HEK293T (cell line): ENCODE data around the gene DQX1.

ENCODE experiments used
- ARNT ChIP-seq: fragments of 450-650 bp; IDR thresholded peaks from 2 replicates; pipeline ENCODE4 v1.6.1; 2017; ENCODE audit warnings: mild to moderate bottlenecking
- BHLHE40 ChIP-seq: fragments of 450-650 bp; IDR thresholded peaks from 2 replicates; pipeline ENCODE4 v1.6.1; 2016; ENCODE audit warnings: mild to moderate bottlenecking, moderate library complexity, borderline replicate concordance
- CTBP1 ChIP-seq: fragments of 450-650 bp; IDR thresholded peaks from 2 replicates; pipeline ENCODE4 v1.6.1; 2016; ENCODE audit warnings: borderline replicate concordance
- ELF4 ChIP-seq: fragments of 450-650 bp; IDR thresholded peaks from 2 replicates; pipeline ENCODE4 v1.6.1; 2017; ENCODE audit warnings: antibody characterized with exemption
- FOXA1 ChIP-seq: fragments of 450-650 bp; IDR thresholded peaks from 2 replicates; pipeline ENCODE4 v1.6.1; 2016; ENCODE audit warnings: mild to moderate bottlenecking
- HDGF ChIP-seq: fragments of 450-650 bp; IDR thresholded peaks from 2 replicates; pipeline ENCODE4 v1.6.1; 2017; ENCODE audit warnings: antibody characterized with exemption, borderline replicate concordance
- NFRKB ChIP-seq: fragments of 450-650 bp; IDR thresholded peaks from 2 replicates; pipeline ENCODE4 v1.6.1; 2016; ENCODE audit warnings: mild to moderate bottlenecking, moderate library complexity
- SP1 ChIP-seq: fragments of 450-650 bp; IDR thresholded peaks from 2 replicates; pipeline ENCODE4 v1.6.1; 2017
- SUZ12 ChIP-seq: fragments of 450-650 bp; IDR thresholded peaks from 2 replicates; pipeline ENCODE4 v1.6.1; 2016; ENCODE audit warnings: mild to moderate bottlenecking
- TARDBP ChIP-seq: fragments of 450-650 bp; IDR thresholded peaks from 2 replicates; pipeline ENCODE4 v1.6.1; 2016
- ZNF384 ChIP-seq: fragments of 450-650 bp; IDR thresholded peaks from 2 replicates; pipeline ENCODE4 v1.6.1; 2016

- TF ChIP-seq FOXA1, result no peak
- no peak for TF ChIP-seq HDGF
- no peak for TF ChIP-seq SP1
- TF ChIP-seq BHLHE40, result no peak
- TF ChIP-seq TARDBP, result no peak
- TF ChIP-seq ELF4, result no peak
- TF ChIP-seq SUZ12, result no peak
- no peak for TF ChIP-seq NFRKB
- TF ChIP-seq CTBP1, result no peak
- no peak for TF ChIP-seq ZNF384
- no peak for TF ChIP-seq ARNT
Observed at GRCh38 chr2:74502720-74503505, 23.1 kb downstream of the DQX1 start.
